GM12872 (cell line): ENCODE measurements around the gene FNBP1L.

Source experiments
- TF ChIP-seq, protein P1 (sequence below): IDR thresholded peaks from 3 replicates; pipeline ENCODE4 v1.5.1; 2011; ENCODE audit warnings: low read depth, mild to moderate bottlenecking, low read length, moderate library complexity; ENCODE audit not compliant: insufficient read depth

FNBP1L gene

GRCh38 chr1:93598861-93599439, 151.0 kb downstream of the FNBP1L start:
- TF ChIP-seq, protein P1, sequence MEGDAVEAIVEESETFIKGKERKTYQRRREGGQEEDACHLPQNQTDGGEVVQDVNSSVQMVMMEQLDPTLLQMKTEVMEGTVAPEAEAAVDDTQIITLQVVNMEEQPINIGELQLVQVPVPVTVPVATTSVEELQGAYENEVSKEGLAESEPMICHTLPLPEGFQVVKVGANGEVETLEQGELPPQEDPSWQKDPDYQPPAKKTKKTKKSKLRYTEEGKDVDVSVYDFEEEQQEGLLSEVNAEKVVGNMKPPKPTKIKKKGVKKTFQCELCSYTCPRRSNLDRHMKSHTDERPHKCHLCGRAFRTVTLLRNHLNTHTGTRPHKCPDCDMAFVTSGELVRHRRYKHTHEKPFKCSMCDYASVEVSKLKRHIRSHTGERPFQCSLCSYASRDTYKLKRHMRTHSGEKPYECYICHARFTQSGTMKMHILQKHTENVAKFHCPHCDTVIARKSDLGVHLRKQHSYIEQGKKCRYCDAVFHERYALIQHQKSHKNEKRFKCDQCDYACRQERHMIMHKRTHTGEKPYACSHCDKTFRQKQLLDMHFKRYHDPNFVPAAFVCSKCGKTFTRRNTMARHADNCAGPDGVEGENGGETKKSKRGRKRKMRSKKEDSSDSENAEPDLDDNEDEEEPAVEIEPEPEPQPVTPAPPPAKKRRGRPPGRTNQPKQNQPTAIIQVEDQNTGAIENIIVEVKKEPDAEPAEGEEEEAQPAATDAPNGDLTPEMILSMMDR: no peak

DNA sequence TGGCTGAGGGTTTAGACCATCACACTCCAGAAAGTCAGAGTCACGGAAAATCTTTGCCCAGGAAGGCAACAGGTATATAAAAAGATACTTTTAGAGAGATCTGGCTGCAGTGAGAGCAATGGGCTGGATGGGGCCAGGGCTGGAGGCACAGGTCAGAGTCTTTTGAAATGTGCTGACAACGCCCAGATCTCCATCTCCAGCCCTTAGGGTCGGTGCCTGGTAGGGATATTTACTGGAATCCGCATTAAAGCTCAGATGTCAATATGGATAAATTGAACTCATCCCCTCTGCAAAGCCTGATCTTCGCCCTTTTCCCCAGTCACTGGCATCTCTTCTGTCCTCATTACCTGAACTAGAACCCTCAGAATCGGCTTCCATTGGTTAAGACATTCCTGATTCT, 151.6 kb downstream of the FNBP1L start:
- TF ChIP-seq, protein P1: no peak

DNA sequence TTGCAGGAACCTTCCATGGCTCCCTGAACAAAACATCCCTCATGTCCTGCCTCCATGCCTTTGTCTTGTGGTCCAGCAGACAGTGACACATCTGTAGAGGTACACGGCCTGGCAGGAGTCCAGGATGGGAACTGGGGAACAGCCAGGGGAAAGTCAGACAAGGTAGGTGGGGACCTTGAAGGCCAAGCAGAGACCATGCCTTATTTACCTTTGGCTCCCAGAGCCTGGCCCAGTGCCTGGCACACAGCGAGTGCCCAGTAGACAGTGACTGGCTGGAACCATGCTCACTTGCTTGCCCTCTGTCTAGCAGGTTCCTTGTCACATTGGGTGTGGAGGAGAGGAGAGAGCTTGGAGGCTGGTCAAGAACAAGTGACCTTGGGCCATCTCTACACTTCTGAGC, 152.7 kb downstream of the FNBP1L start:
- TF ChIP-seq, protein P1: no peak

DNA sequence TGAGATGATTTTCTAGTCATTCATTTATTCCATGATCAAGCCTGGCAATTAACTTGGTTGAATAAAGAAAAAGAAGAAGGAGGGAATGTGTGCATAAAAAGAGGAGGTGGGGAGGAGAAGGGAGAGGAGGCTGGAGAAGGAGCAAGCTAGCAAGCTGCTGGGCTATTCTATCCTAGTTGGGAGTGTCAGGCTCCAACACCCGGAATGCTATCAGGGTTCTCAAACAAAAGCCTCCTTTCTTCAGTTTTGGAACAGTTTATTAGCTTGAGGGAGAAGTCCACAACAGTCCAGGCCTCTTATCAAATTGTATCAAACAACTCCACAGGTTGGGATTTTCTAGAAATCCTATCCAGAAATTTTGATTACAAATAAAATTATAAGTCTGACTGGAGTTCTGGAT, 153.8 kb downstream of the FNBP1L start:
- TF ChIP-seq, protein P1: no peak

- TF ChIP-seq, protein P1: no peak
Observed at GRCh38 chr1:93602101-93602500, 154.2 kb downstream of the FNBP1L start.

DNA sequence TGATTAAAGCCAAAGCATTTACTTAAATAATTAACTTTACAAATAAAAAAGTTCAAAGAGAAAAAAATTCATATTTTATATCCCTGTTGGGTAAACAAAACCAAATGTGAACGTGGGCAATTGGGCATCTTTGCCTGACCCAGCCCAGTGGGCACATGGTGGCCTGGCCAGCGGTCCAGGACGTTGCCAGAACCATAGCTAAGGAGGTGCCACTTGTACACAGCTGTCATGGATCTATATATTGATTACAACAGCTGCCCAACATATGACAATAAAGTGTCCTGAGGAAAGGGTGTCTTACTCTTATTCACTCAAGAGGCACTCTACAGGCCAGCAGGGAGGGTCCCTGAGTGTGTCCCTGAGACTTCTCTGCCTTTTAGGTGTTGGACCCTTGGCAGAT, 155.2 kb downstream of the FNBP1L start:
- TF ChIP-seq, protein P1: no peak

DNA sequence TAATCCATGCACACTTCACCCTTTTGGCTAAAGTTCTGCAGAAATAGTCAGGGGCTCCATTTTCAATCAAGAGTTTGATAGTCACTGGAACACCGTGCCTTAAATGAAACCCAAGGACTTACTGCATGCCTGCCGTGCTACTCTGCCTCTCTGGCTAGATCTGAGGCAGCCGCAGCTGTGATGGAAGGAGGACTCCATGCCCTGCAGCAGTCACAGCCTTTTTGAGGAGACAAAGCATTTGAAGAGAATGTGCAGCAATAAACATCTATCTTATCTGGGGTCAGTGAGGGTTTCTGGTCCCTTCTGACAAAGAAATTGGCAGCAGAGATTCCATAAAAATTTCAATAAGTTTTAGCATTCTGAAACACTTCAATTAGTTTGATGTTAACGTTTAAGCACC, 155.7 kb downstream of the FNBP1L start:
- TF ChIP-seq, protein P1: no peak
